Loucy (cell line): ENCODE data around the gene NECTIN4.

Experiments used
- H2AFZ ChIP-seq: fragments of 200-600 bp; sonication (generic); 2 replicates; pipeline ENCODE4 v1.6.0; 2016; ENCODE audit warnings: antibody characterized with exemption, mild to moderate bottlenecking, low read length, moderate library complexity
- H3F3A ChIP-seq: fragments of 200-600 bp; 2 replicates; pipeline ENCODE4 v1.6.0; 2016; ENCODE audit warnings: antibody characterized with exemption, low read depth, mild to moderate bottlenecking
- H3K27me3 ChIP-seq: fragments of 200-600 bp; sonication (generic); 2 replicates; pipeline ENCODE4 v1.6.1; 2014; ENCODE audit warnings: low read length, mild to moderate bottlenecking; ENCODE audit not compliant: insufficient read depth, poor library complexity, severe bottlenecking
- H3K36me3 ChIP-seq: fragments of 200-600 bp; sonication (generic); 2 replicates; pipeline ENCODE4 v1.6.1; 2016; ENCODE audit warnings: low read length; ENCODE audit not compliant: insufficient read depth
- H3K4me1 ChIP-seq: fragments of 200-600 bp; sonication (generic); 2 replicates; pipeline ENCODE4 v1.5.1; 2014; ENCODE audit warnings: low read length, mild to moderate bottlenecking; ENCODE audit not compliant: insufficient read depth, poor library complexity, severe bottlenecking
- H3K4me2 ChIP-seq: fragments of 200-600 bp; sonication (generic); 2 replicates; pipeline ENCODE4 v1.6.0; 2014; ENCODE audit warnings: antibody characterized with exemption, low read length, low read depth, mild to moderate bottlenecking; ENCODE audit not compliant: poor library complexity, severe bottlenecking
- H3K4me3 ChIP-seq: fragments of 200-600 bp; sonication (generic); 2 replicates; pipeline ENCODE4 v1.5.1; 2014; ENCODE audit warnings: low read length, mild to moderate bottlenecking, mixed read lengths; ENCODE audit not compliant: poor library complexity, severe bottlenecking
- H3K79me2 ChIP-seq: fragments of 200-600 bp; sonication (generic); 2 replicates; pipeline ENCODE4 v1.6.1; 2014; ENCODE audit warnings: low read length; ENCODE audit not compliant: insufficient read depth
- H3K9ac ChIP-seq: fragments of 200-600 bp; sonication (generic); 2 replicates; pipeline ENCODE4 v1.6.0; 2014; ENCODE audit warnings: mild to moderate bottlenecking, low read depth, low read length, moderate library complexity; ENCODE audit not compliant: poor library complexity, severe bottlenecking
- H3K9me2 ChIP-seq: fragments of 200-600 bp; sonication (generic); replicated peaks from 2 replicates; pipeline ENCODE4 v1.6.1; 2016; ENCODE audit warnings: low read depth, low read length, mixed read lengths
- H3K9me3 ChIP-seq: fragments of 200-600 bp; sonication (generic); 2 replicates; pipeline ENCODE4 v1.6.1; 2014; ENCODE audit warnings: mild to moderate bottlenecking, antibody characterized with exemption, low read length, low read depth; ENCODE audit not compliant: insufficient read depth
- H4K20me1 ChIP-seq: fragments of 200-600 bp; sonication (generic); 2 replicates; pipeline ENCODE4 v1.6.0; 2014; ENCODE audit warnings: antibody characterized with exemption, low read length, mild to moderate bottlenecking; ENCODE audit not compliant: insufficient read depth, poor library complexity, severe bottlenecking
- CTCF ChIP-seq: fragments of 200-600 bp; sonication (generic); conservative IDR thresholded peaks from 2 replicates; pipeline ENCODE4 v1.5.1; 2014; ENCODE audit warnings: mild to moderate bottlenecking, antibody characterized with exemption, low read length
- EZH2phosphoT487 ChIP-seq: fragments of 200-600 bp; IDR thresholded peaks from 2 replicates; pipeline ENCODE4 v1.6.1; 2018; ENCODE audit warnings: antibody characterized with exemption, mild to moderate bottlenecking, moderate library complexity, borderline replicate concordance

Gene NECTIN4

GRCh38 chr1:161021165-161021969, 68.0 kb downstream of the NECTIN4 start:
- peak overlapping the region; percentile 73 for H3K9ac ChIP-seq
- no peaks in the 10 kb centered on the region for H3K27me3 ChIP-seq
- H3K9me2 ChIP-seq, result no peaks in the 10 kb centered on the region
- peak overlapping the region; percentile 89 for H3K4me2 ChIP-seq
- H3K4me3 ChIP-seq, result peak overlapping the region; percentile 79
- H3F3A ChIP-seq, result 0 out of 2 replicates have a peak, but pooled peaks cover 3% of the 10 kb centered on the region
- no peak for TF ChIP-seq EZH2phosphoT487
- TF ChIP-seq CTCF, result no peak
- peaks cover 29% of the 10 kb centered on the region; the same call in 1 of the 2 replicates for H3K79me2 ChIP-seq
- no peaks in the 10 kb centered on the region for H3K36me3 ChIP-seq
- H3K4me1 ChIP-seq, result peaks cover 38% of the 10 kb centered on the region
- peaks cover 4% of the 10 kb centered on the region for H4K20me1 ChIP-seq
- no peaks in the 10 kb centered on the region for H3K9me3 ChIP-seq
- peak overlapping the region; percentile 96 for H2AFZ ChIP-seq
